ENCODE results near the gene NUP153. TPM values are rescaled to one million over a fixed set of nuclear protein-coding genes. Genes with fewer than 3 reads are reported as not detected.
"Not testable (repeated sequence)": the region's sequence is repeated elsewhere in the genome, so short reads cannot be mapped to it uniquely, and the experiment has no call there.

Gene NUP153
- total RNA-seq, 4 donors from 2014 or later = 38.0 to 58.6 (median 44.9) TPM

- peaks cover 0 to 5% of the 10 kb centered on the region in 2 donors for H3K4me1 ChIP-seq
- DNase-seq = peak in 1 of 2 donors; percentile 12
- no peaks in the 10 kb centered on the region for H3K36me3 ChIP-seq
- no peaks in the 10 kb centered on the region for H3K27me3 ChIP-seq
- H3K9me3 ChIP-seq = no peaks in the 10 kb centered on the region
- TF ChIP-seq POLR2A (IDR thresholded peaks at IDR 0.05) (no peak), CTCF (IDR thresholded peaks at IDR 0.05) (no peak)
- intact Hi-C loops (cut with DNase I) = loop anchor here (5.0 to 10.0 kb wide), 2 partner anchors 216 to 539 kb away; partner anchors contain the start of gene NHLRC1
- H3K4me3 ChIP-seq (replicated peaks in 1 of 3) = no peak overlapping the region
- WGBS, 2 donors = 76 to 80% methylated on average over 7 of the region's 7 CpGs
- no peak overlapping the region for H3K27ac ChIP-seq
Observed at GRCh38 chr6:17585766-17586490, 120.8 kb downstream of the NUP153 start.

GRCh38 chr6:17584241-17584803 is 122.4 kb downstream of the NUP153 start:
- no peaks in the 10 kb centered on the region for H3K36me3 ChIP-seq
- peaks cover 0 to 5% of the 10 kb centered on the region in 2 donors for H3K4me1 ChIP-seq
- no peaks in the 10 kb centered on the region for H3K27me3 ChIP-seq
- intact Hi-C loops (cut with DNase I) = loop anchor here (5.0 to 10.0 kb wide), 3 partner anchors 307 to 540 kb away; partner anchors contain the start of gene NHLRC1
- 5 to 9% methylated on average over 7 of the region's 7 CpGs for WGBS, 2 donors
- peak; percentile 29 to 36 for DNase-seq
- no peaks in the 10 kb centered on the region for H3K9me3 ChIP-seq
- no peak overlapping the region for H3K4me3 ChIP-seq (replicated peaks in 1 of 3)
- TF ChIP-seq POLR2A (IDR thresholded peaks at IDR 0.05) = no peak
- peak; percentile 66 to 99 (median 82) for TF ChIP-seq CTCF (IDR thresholded peaks at IDR 0.05)
- peak overlapping the region; percentile 50 to 55 (median 50) for H3K27ac ChIP-seq

- Histone ChIP-seq H3K9me3 (no peaks in the 10 kb centered on the region), H3K4me1 (peaks cover 0 to 5% of the 10 kb centered on the region in 2 donors), H3K27me3 (no peaks in the 10 kb centered on the region), H3K36me3 (no peaks in the 10 kb centered on the region), H3K27ac (peak overlapping the region; percentile 50 to 55 (median 50)), H3K4me3 (replicated peaks in 1 of 3) (no peak overlapping the region)
- no peak for DNase-seq
- WGBS, 2 donors = 29 to 41% methylated on average over 5 of the region's 5 CpGs
- no peak for TF ChIP-seq CTCF (IDR thresholded peaks at IDR 0.05)
- no peak for TF ChIP-seq POLR2A (IDR thresholded peaks at IDR 0.05)
- intact Hi-C loops (cut with DNase I) = loop anchor here (5.0 to 10.0 kb wide), 3 partner anchors 307 to 541 kb away; partner anchors contain the start of gene NHLRC1
Observed at GRCh38 chr6:17583811-17584210, 122.9 kb downstream of the NUP153 start.

GRCh38 chr6:17581282-17581681 is 125.4 kb downstream of the NUP153 start:
- WGBS, 2 donors = 94 to 99% methylated on average over 7 of the region's 7 CpGs
- not testable (repeated sequence) for H3K4me3 ChIP-seq (replicated peaks in 1 of 3); H3K4me1 ChIP-seq; H3K9me3 ChIP-seq; H3K27me3 ChIP-seq; H3K27ac ChIP-seq; DNase-seq; H3K36me3 ChIP-seq
- intact Hi-C loops (cut with DNase I) = loop anchor here (5.0 to 10.0 kb wide), 3 partner anchors 304 to 544 kb away; partner anchors contain the start of gene NHLRC1

GRCh38 chr6:17580518-17581048 is 126.1 kb downstream of the NUP153 start:
- Histone ChIP-seq H3K9me3 (no peaks in the 10 kb centered on the region), H3K4me1 (peaks cover 0 to 5% of the 10 kb centered on the region in 2 donors), H3K4me3 (replicated peaks in 1 of 3) (peak overlapping the region; percentile 6 to 69 (median 41)), H3K27ac (peak overlapping the region in 2 of 3 donors; percentile 27 to 42), H3K27me3 (no peaks in the 10 kb centered on the region), H3K36me3 (no peaks in the 10 kb centered on the region)
- TF ChIP-seq CTCF (IDR thresholded peaks at IDR 0.05) (no peak), POLR2A (IDR thresholded peaks at IDR 0.05) (peak in 1 of 2 donors; percentile 14)
- WGBS, 2 donors = 1 to 16% methylated on average over 21 to 27 of the region's 53 CpGs
- peak; percentile 56 to 65 for DNase-seq
- intact Hi-C loops (cut with DNase I) = loop anchor here (5.0 to 10.0 kb wide), 3 partner anchors 303 to 544 kb away; partner anchors contain the start of gene NHLRC1

Measured in thyroid gland (tissue), 4 donors.